HG02642 (cell line): ENCODE results near the gene SLC16A9.

ENCODE experiments used
- ATAC-seq: cut with Tn5 transposase; IDR thresholded peaks from one replicate; pipeline ENCODE4 v1.9.1; 2021; ENCODE audit warnings: mild to moderate bottlenecking; ENCODE audit not compliant: unreplicated experiment, poor library complexity

SLC16A9 gene

GRCh38 chr10:59631882-59632807 is 77.5 kb downstream of the SLC16A9 start:
- ATAC-seq, result no peak

GRCh38 chr10:59631237-59631636 is 78.4 kb downstream of the SLC16A9 start:
- no peak for ATAC-seq

- ATAC-seq, result no peak
Observed at GRCh38 chr10:59628965-59629364, 80.7 kb downstream of the SLC16A9 start.

GRCh38 chr10:59628456-59628855 is 81.2 kb downstream of the SLC16A9 start:
- no peak for ATAC-seq

GRCh38 chr10:59627366-59628018 is 82.2 kb downstream of the SLC16A9 start:
- ATAC-seq, result no peak

GRCh38 chr10:59626523-59626869 is 83.2 kb downstream of the SLC16A9 start:
- ATAC-seq, result no peak

- peak; percentile 93 for ATAC-seq
Observed at GRCh38 chr10:59625721-59626522, 83.7 kb downstream of the SLC16A9 start.

- no peak for ATAC-seq
Observed at GRCh38 chr10:59624951-59625350, 84.7 kb downstream of the SLC16A9 start.

- ATAC-seq, result no peak
Observed at GRCh38 chr10:59624136-59624535, 85.5 kb downstream of the SLC16A9 start.

- ATAC-seq, result no peak
Observed at GRCh38 chr10:59623133-59624121, 86.2 kb downstream of the SLC16A9 start.

- no peak for ATAC-seq
Observed at GRCh38 chr10:59622320-59623132, 87.1 kb downstream of the SLC16A9 start.

- no peak for ATAC-seq
Observed at GRCh38 chr10:59621771-59622170, 87.9 kb downstream of the SLC16A9 start.

GRCh38 chr10:59618666-59619065 is 91.0 kb downstream of the SLC16A9 start:
- ATAC-seq, result no peak

GRCh38 chr10:59617996-59618395 is 91.7 kb downstream of the SLC16A9 start:
- no peak for ATAC-seq

- no peak for ATAC-seq
Observed at GRCh38 chr10:59611048-59611447, 98.6 kb downstream of the SLC16A9 start.

GRCh38 chr10:59607970-59608369 is 101.7 kb downstream of the SLC16A9 start:
- no peak for ATAC-seq

GRCh38 chr10:59606551-59606961 is 103.1 kb downstream of the SLC16A9 start:
- no peak for ATAC-seq

GRCh38 chr10:59601985-59602384 is 107.7 kb downstream of the SLC16A9 start:
- no peak for ATAC-seq
